Measurements from ENCODE around the gene DAPK1. TPM values are rescaled to one million over a fixed set of nuclear protein-coding genes. Genes with fewer than 3 reads are reported as not detected.

Gene DAPK1
- polyA plus RNA-seq, 1 donor from 2014 or later: 45.0 TPM

- Histone ChIP-seq H3K9me3 (ENCODE audit: low read length) (no peaks in the 10 kb centered on the region), H3K36me3 (ENCODE audit: insufficient read depth, low read length) (no peaks in the 10 kb centered on the region), H3K79me2 (replicated peaks; ENCODE audit: insufficient read depth, low read length) (no peaks in the 10 kb centered on the region), H3K4me3 (ENCODE audit: low read length) (no peak overlapping the region), H4K20me1 (ENCODE audit: insufficient read depth) (no peaks in the 10 kb centered on the region), H3K9ac (ENCODE audit: low read length) (no peak overlapping the region), H3K9me2 (ENCODE audit: insufficient read depth, low read length) (no peaks in the 10 kb centered on the region), H2AFZ (ENCODE audit: low read depth, low read length) (no peak overlapping the region), H3K27me3 (ENCODE audit: insufficient read depth, low read depth, low read length) (no peaks in the 10 kb centered on the region), H3K27ac (ENCODE audit: low read length) (no peak overlapping the region), H3F3A (ENCODE audit: insufficient read depth, low read length, poor library complexity, severe bottlenecking) (no peaks in the 10 kb centered on the region), H3K4me2 (ENCODE audit: low read length) (no peak overlapping the region)
- TF ChIP-seq REST (IDR thresholded peaks at IDR 0.05; ENCODE audit: borderline replicate concordance): no peak
- TF ChIP-seq MXI1 (conservative IDR thresholded peaks at IDR 0.05; ENCODE audit: poor library complexity, severe bottlenecking): no peak
- TF ChIP-seq EP300 (conservative IDR thresholded peaks at IDR 0.05; ENCODE audit: poor library complexity, severe bottlenecking): no peak
- no peak for TF ChIP-seq SMC3 (conservative IDR thresholded peaks at IDR 0.05; ENCODE audit: poor library complexity)
- TF ChIP-seq CTCF (IDR thresholded peaks at IDR 0.05; ENCODE audit: poor library complexity, severe bottlenecking): no peak
- no peak for TF ChIP-seq POLR2AphosphoS5 (IDR thresholded peaks at IDR 0.05)
- no peak for TF ChIP-seq EZH2 (IDR thresholded peaks at IDR 0.05; ENCODE audit: borderline replicate concordance, insufficient read depth, low read length, poor library complexity, severe bottlenecking)
- TF ChIP-seq RAD21 (conservative IDR thresholded peaks at IDR 0.05): no peak
- no peak for TF ChIP-seq TAF1 (IDR thresholded peaks at IDR 0.05; ENCODE audit: low read depth)
Observed at GRCh38 chr9:87609002-87609401, 111.3 kb downstream of the DAPK1 start.

GRCh38 chr9:87609486-87609885, 111.8 kb downstream of the DAPK1 start:
- no peaks in the 10 kb centered on the region for H3K79me2 ChIP-seq (replicated peaks; ENCODE audit: insufficient read depth, low read length)
- no peaks in the 10 kb centered on the region for H3K27me3 ChIP-seq (ENCODE audit: insufficient read depth, low read depth, low read length)
- H3K4me3 ChIP-seq (ENCODE audit: low read length): no peak overlapping the region
- no peak overlapping the region for H2AFZ ChIP-seq (ENCODE audit: low read depth, low read length)
- no peaks in the 10 kb centered on the region for H4K20me1 ChIP-seq (ENCODE audit: insufficient read depth)
- H3K9ac ChIP-seq (ENCODE audit: low read length): no peak overlapping the region
- H3K4me2 ChIP-seq (ENCODE audit: low read length): no peak overlapping the region
- TF ChIP-seq REST (IDR thresholded peaks at IDR 0.05; ENCODE audit: borderline replicate concordance) (no peak), SMC3 (conservative IDR thresholded peaks at IDR 0.05; ENCODE audit: poor library complexity) (no peak), EP300 (conservative IDR thresholded peaks at IDR 0.05; ENCODE audit: poor library complexity, severe bottlenecking) (no peak), POLR2AphosphoS5 (IDR thresholded peaks at IDR 0.05) (no peak)
- no peak overlapping the region for H3K27ac ChIP-seq (ENCODE audit: low read length)
- H3K9me2 ChIP-seq (ENCODE audit: insufficient read depth, low read length): no peaks in the 10 kb centered on the region
- H3F3A ChIP-seq (ENCODE audit: insufficient read depth, low read length, poor library complexity, severe bottlenecking): no peaks in the 10 kb centered on the region
- H3K9me3 ChIP-seq (ENCODE audit: low read length): no peaks in the 10 kb centered on the region
- H3K36me3 ChIP-seq (ENCODE audit: insufficient read depth, low read length): no peaks in the 10 kb centered on the region
